Activated B cell treated with CpG ODN at 0.5 μM for 24 hours (primary cell): ENCODE results near the gene NR3C2. TPM values are rescaled to one million over a fixed set of nuclear protein-coding genes. Genes with fewer than 3 reads are reported as not detected.

Source experiments
- ATAC-seq: fragments of 200-7000 bp; cut with Tn5 transposase; one replicate; pipeline ENCODE4 v1.10.0; 2021; ENCODE audit warnings: low read depth, mild to moderate bottlenecking, moderate library complexity
- CTCF ChIA-PET: fragments of 350-600 bp; sonication (Branson Sonifier 250); formaldehyde crosslinking; loops from one replicate; lab custom pipeline; 2021; ENCODE audit warnings: antibody characterized with exemption; lab: Charles Lee
- POLR2A ChIA-PET: fragments of 350-600 bp; sonication (Branson Sonifier 250); formaldehyde crosslinking; loops from one replicate; lab custom pipeline; 2021; ENCODE audit warnings: antibody characterized with exemption; lab: Charles Lee
- DNase-seq: peaks from one replicate; pipeline ENCODE4 v3.0.0; 2022
- H3K27ac Mint-ChIP-seq: one replicate; pipeline ENCODE4 v1.8.0; 2020; ENCODE audit warnings: mixed read lengths
- H3K27me3 Mint-ChIP-seq: one replicate; pipeline ENCODE4 v1.8.0; 2021; ENCODE audit warnings: mixed read lengths
- H3K36me3 Mint-ChIP-seq: one replicate; pipeline ENCODE4 v1.8.0; 2021; ENCODE audit warnings: low read depth, mixed read lengths
- H3K4me1 Mint-ChIP-seq: one replicate; pipeline ENCODE4 v1.8.0; 2021; ENCODE audit warnings: mixed read lengths
- H3K4me3 Mint-ChIP-seq: one replicate; pipeline ENCODE4 v1.8.0; 2020; ENCODE audit warnings: mild to moderate bottlenecking, mixed read lengths
- H3K9me3 Mint-ChIP-seq: one replicate; pipeline ENCODE4 v1.8.0; 2020; ENCODE audit warnings: mixed read lengths
- CTCF ChIP-seq: fragments of 200-600 bp; IDR thresholded peaks from one replicate; pipeline ENCODE4 v1.8.0; 2022; ENCODE audit warnings: antibody characterized with exemption, mild to moderate bottlenecking
- intact Hi-C: fragments of 100-400 bp; cut with micrococcal nuclease; formaldehyde crosslinking; loops from one replicate; pipeline ENCODE4 v1.15.1; 2024
- total RNA-seq: library from RNA; stranded (reverse); gene quantifications from 2 replicates; pipeline ENCODE4 v1.2.3, GENCODE V29; 2022

Gene NR3C2
- total RNA-seq, 1 donor from 2014 or later, result 4.5 TPM

- Mint-ChIP-seq H3K9me3 (no peaks in the 10 kb centered on the region), H3K27ac (no peak overlapping the region), H3K27me3 (no peaks in the 10 kb centered on the region), H3K36me3 (peaks cover 4% of the 10 kb centered on the region), H3K4me3 (no peak overlapping the region), H3K4me1 (no peaks in the 10 kb centered on the region)
- ChIA-PET POLR2A (no interaction called here), CTCF (no interaction called here)
- DNase-seq (no peak), ATAC-seq (no peak)
- intact Hi-C loops, result no loop called here
- TF ChIP-seq CTCF, result no peak
Observed at GRCh38 chr4:148235809-148236208, 206.4 kb downstream of the NR3C2 start.

- no peaks in the 10 kb centered on the region for H3K4me1 Mint-ChIP-seq
- H3K36me3 Mint-ChIP-seq, result peaks cover 4% of the 10 kb centered on the region
- CTCF ChIA-PET, result no interaction called here
- intact Hi-C loops, result no loop called here
- DNase-seq (no peak), ATAC-seq (no peak)
- H3K27me3 Mint-ChIP-seq, result no peaks in the 10 kb centered on the region
- no peak for TF ChIP-seq CTCF
- no peak overlapping the region for H3K27ac Mint-ChIP-seq
- H3K9me3 Mint-ChIP-seq, result no peaks in the 10 kb centered on the region
- POLR2A ChIA-PET, result no interaction called here
- H3K4me3 Mint-ChIP-seq, result no peak overlapping the region
Observed at GRCh38 chr4:148229798-148230197, 212.4 kb downstream of the NR3C2 start.

GRCh38 chr4:148229028-148229427 is 213.2 kb downstream of the NR3C2 start:
- ATAC-seq (no peak), DNase-seq (no peak)
- no peaks in the 10 kb centered on the region for H3K9me3 Mint-ChIP-seq
- H3K27me3 Mint-ChIP-seq, result no peaks in the 10 kb centered on the region
- ChIA-PET POLR2A (no interaction called here), CTCF (no interaction called here)
- TF ChIP-seq CTCF, result no peak
- intact Hi-C loops, result no loop called here
- H3K4me3 Mint-ChIP-seq, result no peak overlapping the region
- no peaks in the 10 kb centered on the region for H3K4me1 Mint-ChIP-seq
- no peak overlapping the region for H3K27ac Mint-ChIP-seq
- H3K36me3 Mint-ChIP-seq, result peaks cover 4% of the 10 kb centered on the region

- ATAC-seq (no peak), DNase-seq (no peak)
- Mint-ChIP-seq H3K27ac (no peak overlapping the region), H3K4me1 (no peaks in the 10 kb centered on the region), H3K4me3 (no peak overlapping the region), H3K27me3 (no peaks in the 10 kb centered on the region), H3K36me3 (no peaks in the 10 kb centered on the region), H3K9me3 (no peaks in the 10 kb centered on the region)
- TF ChIP-seq CTCF, result no peak
- intact Hi-C loops, result no loop called here
- ChIA-PET CTCF (no interaction called here), POLR2A (interaction anchor here (0.6 kb wide), 1 partner anchor 168 kb away, joined by 3 read pairs; no protein-coding TSS in a partner anchor)
Observed at GRCh38 chr4:148227147-148227546, 215.1 kb downstream of the NR3C2 start.

GRCh38 chr4:148226341-148226740 is 215.9 kb downstream of the NR3C2 start:
- ChIA-PET CTCF (no interaction called here), POLR2A (no interaction called here)

More at GRCh38 chr4:148226341-148226740, 215.9 kb downstream of the NR3C2 start:
- Mint-ChIP-seq H3K36me3 (no peaks in the 10 kb centered on the region), H3K4me1 (no peaks in the 10 kb centered on the region), H3K4me3 (no peak overlapping the region), H3K27ac (no peak overlapping the region), H3K27me3 (no peaks in the 10 kb centered on the region), H3K9me3 (no peaks in the 10 kb centered on the region)
- intact Hi-C loops, result no loop called here
- ATAC-seq (no peak), DNase-seq (no peak)
- TF ChIP-seq CTCF, result no peak
